GM18517 (cell line): ENCODE measurements around the gene TERT.

Experiments used
- ATAC-seq: cut with Tn5 transposase; IDR thresholded peaks from one replicate; pipeline ENCODE4 v1.9.1; 2021; ENCODE audit warnings: mild to moderate bottlenecking, moderate library complexity; ENCODE audit not compliant: unreplicated experiment

Gene TERT

GRCh38 chr5:1319436-1320256 is 24.8 kb upstream of the TERT start:
- no peak for ATAC-seq

GRCh38 chr5:1318659-1319251 is 23.9 kb upstream of the TERT start:
- no peak for ATAC-seq

DNA sequence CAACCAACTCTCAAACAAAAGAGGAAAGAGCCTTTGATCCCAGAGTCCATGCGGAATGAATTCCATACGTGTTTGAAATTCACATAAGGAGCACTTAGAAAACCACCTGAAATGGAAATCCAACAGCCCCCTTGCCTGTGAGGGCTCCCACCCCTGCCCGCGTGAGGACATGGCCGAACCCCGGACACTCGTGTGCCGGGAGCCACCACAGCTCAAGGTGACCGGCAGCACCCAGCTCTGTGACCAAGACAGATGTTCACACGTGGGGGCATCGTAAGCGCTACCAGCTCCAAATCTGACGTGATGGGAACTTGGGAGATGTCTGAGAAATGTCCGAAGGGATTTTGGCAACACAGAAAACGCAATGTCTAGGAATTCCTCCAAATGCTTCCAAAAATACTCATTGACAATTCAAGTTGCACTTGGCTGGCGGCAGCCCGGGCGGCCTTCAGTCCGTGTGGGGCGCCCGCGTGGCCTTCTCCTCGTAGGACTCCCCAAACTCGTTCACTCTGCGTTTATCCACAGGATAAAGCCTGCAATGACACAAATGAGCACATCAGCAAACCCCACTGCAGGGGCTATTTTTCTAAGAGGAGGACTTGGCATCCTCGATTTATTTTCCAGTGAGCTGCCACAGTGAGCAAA is 23.2 kb upstream of the TERT start:
- no peak for ATAC-seq

GRCh38 chr5:1316588-1317340 is 21.9 kb upstream of the TERT start:
- ATAC-seq: no peak

- peak; percentile 55 for ATAC-seq
These were observed 21.1 kb upstream of the TERT start for GRCh38 chr5:1315709-1316587.

DNA sequence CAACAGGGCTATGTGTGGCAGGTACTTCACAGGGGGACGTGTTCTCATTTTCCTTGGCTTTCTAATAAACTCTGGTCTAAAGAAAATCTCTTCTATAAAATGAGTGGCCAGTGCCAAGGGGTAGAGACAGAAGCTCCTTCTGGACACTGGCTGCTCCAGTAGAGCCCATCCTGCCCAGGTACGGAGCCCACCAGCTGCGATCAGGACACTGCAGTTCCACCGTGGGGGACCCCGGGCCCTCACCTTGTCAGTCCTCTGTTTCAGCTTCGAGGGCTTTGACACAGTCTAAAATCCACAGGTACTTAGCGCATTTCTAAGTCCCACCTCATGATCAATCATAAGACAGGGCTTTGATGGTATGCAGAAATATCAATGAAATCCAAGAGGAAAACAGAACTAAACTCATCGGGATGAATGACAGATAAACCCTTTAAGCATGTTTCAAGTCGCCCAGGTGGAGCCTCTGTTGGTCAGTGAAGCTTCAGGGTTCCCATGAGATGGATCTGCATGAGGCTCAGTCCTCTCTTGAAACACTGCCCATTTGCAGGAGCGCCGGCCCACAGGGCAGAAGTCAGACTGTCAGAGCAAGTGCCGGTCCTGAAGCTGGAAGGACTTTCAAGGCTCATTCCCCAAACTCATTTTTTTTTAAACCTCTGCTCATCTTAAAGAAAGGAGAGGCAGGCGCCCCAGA is 20.3 kb upstream of the TERT start:
- ATAC-seq: no peak

- ATAC-seq: no peak
These were observed 19.7 kb upstream of the TERT start for GRCh38 chr5:1314564-1314982.

- ATAC-seq: peak; percentile 76
These were observed 18.3 kb upstream of the TERT start for GRCh38 chr5:1312993-1313833.

DNA sequence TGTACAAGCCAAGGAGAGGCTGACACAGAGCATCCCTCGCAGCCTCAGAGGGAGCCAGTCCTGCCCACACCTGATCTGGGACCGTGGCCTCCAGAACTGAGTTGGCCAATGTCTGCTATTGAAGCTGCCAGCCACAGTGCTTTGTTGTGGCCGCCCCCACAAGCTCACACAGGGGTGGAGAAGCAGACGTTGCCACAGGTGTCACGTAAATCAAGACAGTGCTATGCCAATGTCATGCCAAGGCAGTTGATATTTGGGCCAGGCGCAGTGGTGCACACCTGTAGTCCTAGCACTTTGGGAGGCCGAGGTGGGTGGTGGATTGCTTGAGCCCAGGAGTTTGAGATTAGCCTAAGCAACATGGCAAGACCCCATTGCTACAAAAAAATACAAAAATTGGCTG is 17.3 kb upstream of the TERT start:
- no peak for ATAC-seq

DNA sequence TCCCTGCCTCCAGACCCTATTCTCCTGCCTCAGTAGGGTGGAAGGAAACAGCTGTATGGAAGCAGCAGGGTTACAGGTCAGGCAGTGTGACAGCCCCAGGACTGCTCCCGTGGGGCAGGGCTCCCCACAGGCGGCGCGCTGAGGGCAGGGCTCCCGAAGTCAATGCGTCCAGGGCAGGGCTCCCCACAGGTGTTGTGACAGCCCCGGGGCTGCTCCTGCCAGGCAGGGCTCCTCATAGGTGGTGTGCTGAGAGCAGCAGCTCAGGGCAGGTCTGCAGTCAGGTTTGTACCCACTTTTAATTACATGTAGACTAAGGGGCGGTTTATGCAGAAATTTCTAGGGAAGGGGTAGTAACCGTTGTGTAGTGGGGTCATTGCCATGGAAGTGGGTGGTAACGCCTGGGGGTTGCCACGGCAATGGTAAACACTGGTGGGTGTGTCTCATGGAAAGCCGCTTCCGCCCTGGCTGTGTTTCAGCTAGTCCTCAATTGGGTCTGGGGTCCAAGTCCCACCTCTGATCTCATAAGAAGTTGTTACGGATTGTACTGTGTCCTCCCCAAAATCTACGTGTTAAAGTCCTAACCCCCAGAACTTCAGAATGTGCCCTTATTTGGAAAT is 16.7 kb upstream of the TERT start:
- ATAC-seq: no peak

DNA sequence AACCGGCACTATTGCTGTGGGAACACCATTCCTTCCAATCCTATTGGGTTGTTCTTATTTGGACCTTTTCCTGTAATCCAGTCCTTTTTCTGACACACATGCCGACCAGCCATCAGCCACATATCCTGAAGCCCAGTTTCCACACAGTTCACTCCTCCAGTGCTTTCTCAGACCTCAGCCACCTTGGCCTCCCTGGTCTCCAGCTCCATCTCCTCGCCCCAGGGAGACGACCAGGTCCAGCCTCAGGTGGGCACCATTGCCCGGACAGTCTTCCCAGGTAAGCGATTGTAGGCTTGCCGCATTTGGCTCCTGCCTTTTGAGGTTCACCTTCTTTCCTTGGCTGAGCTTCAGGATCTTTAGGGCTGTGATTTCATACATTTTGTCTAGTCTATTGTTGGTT is 15.2 kb upstream of the TERT start:
- no peak for ATAC-seq

DNA sequence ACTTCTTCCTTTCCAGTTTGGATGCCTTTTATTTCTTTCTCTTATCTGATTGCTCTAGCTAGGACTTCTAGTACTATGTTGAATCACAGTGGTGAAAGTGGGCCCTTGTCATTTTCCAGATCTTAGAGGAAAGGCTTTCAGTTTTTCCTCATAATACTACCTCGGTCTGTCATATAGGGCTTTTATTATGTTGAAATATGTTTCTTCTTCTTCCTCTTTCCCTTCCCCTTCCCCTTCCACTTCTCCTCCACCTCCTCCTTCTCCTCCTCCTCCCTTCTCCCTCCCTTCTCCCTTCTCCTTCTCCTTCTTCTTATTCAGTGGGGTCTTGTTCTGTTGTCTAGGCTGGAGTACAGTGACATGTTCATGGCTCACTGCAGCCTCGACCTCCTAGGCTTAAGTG is 9.2 kb upstream of the TERT start:
- ATAC-seq: no peak

- no peak for ATAC-seq
These were observed 7.4 kb upstream of the TERT start for GRCh38 chr5:1302258-1302657.

DNA sequence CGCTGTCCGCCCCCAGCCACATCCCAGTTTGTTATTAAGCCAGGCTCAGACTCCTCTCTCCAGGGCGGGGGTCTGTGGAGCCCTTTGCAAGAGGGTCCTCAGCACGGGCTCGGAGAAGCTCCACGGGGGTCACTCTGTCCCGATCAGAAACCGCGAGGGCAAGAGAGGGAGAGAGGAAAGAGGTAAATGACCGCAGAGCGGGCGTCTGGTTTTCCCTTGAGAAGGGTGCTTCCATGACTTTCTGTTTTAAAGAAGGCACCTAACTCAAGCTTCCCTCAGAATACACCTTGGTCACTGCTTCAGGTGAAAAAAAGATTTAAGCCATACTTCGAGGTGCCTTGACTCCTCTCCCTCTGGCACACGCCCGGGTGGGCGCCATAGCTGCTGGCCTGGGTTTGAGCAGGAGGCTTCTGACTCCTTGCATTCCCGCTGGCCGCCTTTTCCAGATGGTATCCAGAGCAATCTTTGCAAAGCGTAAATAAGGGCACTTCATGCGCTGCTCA is 5.8 kb upstream of the TERT start:
- no peak for ATAC-seq

- ATAC-seq: no peak
These were observed 5.1 kb upstream of the TERT start for GRCh38 chr5:1299961-1300360.

- no peak for ATAC-seq
These were observed 4.6 kb upstream of the TERT start for GRCh38 chr5:1299511-1299850.

GRCh38 chr5:1298723-1299510 is 4.0 kb upstream of the TERT start:
- no peak for ATAC-seq
